K562 (cell line): Measurements from ENCODE around the gene ATP2A2. TPM values are rescaled to one million over a fixed set of nuclear protein-coding genes. Genes with fewer than 3 reads are reported as not detected.

Experiments used
- ATAC-seq: fragments of 200-7000 bp; cut with Tn5 transposase; 3 replicates; pipeline ENCODE4 v1.9.1; 2020; ENCODE audit warnings: moderate library complexity
- BruUV-seq: library from RNA; stranded (reverse); fragments of 400-500 nt; replicated peaks from 2 replicates; lab custom pipeline; 2021; lab: Mats Ljungman, UMichigan
- CTCF ChIA-PET: fragments of 300-600 bp; formaldehyde crosslinking; extraction: SDS; loops from one replicate; lab custom pipeline; 2021; ENCODE audit warnings: low intra/inter-chr PET ratio; lab: Yijun Ruan, JAX
- POLR2A ChIA-PET: fragments of 300-600, 350-650 bp; sonication (Branson Sonifier 250); formaldehyde crosslinking; extraction: SDS; loops from one replicate; lab custom pipeline; 2021; ENCODE audit warnings: antibody characterized with exemption, inconsistent platforms; lab: Yijun Ruan, JAX
- DNase-seq, 4 experiments: peaks; one replicate each; pipeline versions ENCODE4 v3.0.0 to v3.0.0-alpha.2; 2011 to 2018; ENCODE audit warnings: low spot score in 3 of 4, mixed read lengths in 3 of 4; ENCODE audit errors: extremely low read depth in 1 of 4
- FAIRE-seq: peaks from 2 replicates; lab custom pipeline; 2011; peaks lifted over from hg19 to GRCh38; lab: Jason Lieb, UNC
- H2AFZ ChIP-seq: 2 replicates; pipeline ENCODE4 v1.6.0; 2011; ENCODE audit warnings: low read depth, low read length, control low read depth, inconsistent platforms
- H3K27ac ChIP-seq: fragments of 200-600 bp; 3 replicates; pipeline ENCODE4 v1.8.0; 2011; ENCODE audit warnings: low read depth, mild to moderate bottlenecking, control low read depth, inconsistent platforms, low read length, moderate library complexity, mixed read lengths; ENCODE audit errors: extremely low read depth
- H3K27me3 ChIP-seq, 2 experiments: fragments of 300-600 bp in 1 of 2; 2 replicates in 1 of 2; 3 replicates in 1 of 2; pipeline versions ENCODE4 v1.6.0 to v1.8.0; 2011; ENCODE audit warnings: inconsistent platforms in 2 of 2, low read length in 2 of 2, mild to moderate bottlenecking in 1 of 2, mixed read lengths in 1 of 2, moderate library complexity in 1 of 2; ENCODE audit not compliant: control insufficient read depth in 2 of 2, insufficient read depth in 2 of 2
- H3K36me3 ChIP-seq: fragments of 300-600 bp; 3 replicates; pipeline ENCODE4 v1.8.0; 2011; ENCODE audit warnings: mild to moderate bottlenecking, low read length, inconsistent platforms; ENCODE audit not compliant: control insufficient read depth, insufficient read depth
- H3K4me1 ChIP-seq, 2 experiments: fragments of 200-600 bp in 1 of 2; replicated peaks in 1 of 2; 2 replicates in 1 of 2; 3 replicates in 1 of 2; pipeline versions ENCODE4 v1.5.1 to v1.8.0; 2011; ENCODE audit warnings: inconsistent platforms in 2 of 2, low read length in 2 of 2, mild to moderate bottlenecking in 1 of 2, mixed read lengths in 1 of 2, moderate library complexity in 1 of 2; ENCODE audit not compliant: control insufficient read depth in 2 of 2, insufficient read depth in 2 of 2
- H3K4me2 ChIP-seq: 2 replicates; pipeline ENCODE4 v1.6.1; 2011; ENCODE audit warnings: low read length, control low read depth, inconsistent platforms, mixed read lengths; ENCODE audit not compliant: insufficient read depth
- H3K4me3 ChIP-seq: fragments of 200-600 bp; sonication (generic), shearing (Covaris generic); 2 replicates; pipeline ENCODE4 v1.5.1; 2016; ENCODE audit warnings: control low read depth, inconsistent platforms
- H3K79me2 ChIP-seq: fragments of 200-600 bp; 3 replicates; pipeline ENCODE4 v1.8.0; 2011; ENCODE audit warnings: low read length, inconsistent platforms; ENCODE audit not compliant: control insufficient read depth, insufficient read depth
- H3K9ac ChIP-seq, 2 experiments: 2 replicates each; pipeline versions ENCODE4 v1.6.0 to v1.6.1; 2011; ENCODE audit warnings: low read depth in 2 of 2, low read length in 2 of 2, control low read depth in 1 of 2, inconsistent platforms in 1 of 2, mild to moderate bottlenecking in 1 of 2, mixed read lengths in 1 of 2; ENCODE audit not compliant: insufficient read depth in 1 of 2
- H3K9me1 ChIP-seq: one replicate; pipeline ENCODE4 v1.6.0; 2011; ENCODE audit warnings: inconsistent platforms, mild to moderate bottlenecking, low read length, moderate library complexity; ENCODE audit not compliant: control insufficient read depth, insufficient read depth
- H3K9me3 ChIP-seq: replicated peaks from 2 replicates; pipeline ENCODE4 v1.5.1; 2011; ENCODE audit warnings: low read depth, low read length, inconsistent platforms; ENCODE audit not compliant: control insufficient read depth, insufficient read depth
- H4K20me1 ChIP-seq: replicated peaks from 2 replicates; pipeline ENCODE4 v1.6.1; 2011; ENCODE audit warnings: low read length, inconsistent platforms, mixed read lengths; ENCODE audit not compliant: control insufficient read depth, insufficient read depth
- NRF1 ChIP-seq, 2 experiments: fragments of 450-650 bp; IDR thresholded peaks in 1 of 2; conservative IDR thresholded peaks in 1 of 2; 2 replicates each; pipeline ENCODE4 v1.6.1; 2014; ENCODE audit warnings: mild to moderate bottlenecking in 2 of 2
- REST ChIP-seq, 2 experiments: fragments of 450-650 bp; formaldehyde crosslinking in 1 of 2; IDR thresholded peaks; 2 replicates each; pipeline versions ENCODE4 v1.4.0 to v1.6.1; 2014 to 2020; ENCODE audit warnings: mild to moderate bottlenecking in 2 of 2, borderline replicate concordance in 1 of 2, low read depth in 1 of 2
- SIN3B ChIP-seq: fragments of 450-650 bp; IDR thresholded peaks from 2 replicates; pipeline ENCODE4 v1.6.1; 2017; ENCODE audit warnings: low read depth, mild to moderate bottlenecking, moderate library complexity
- TAF7 ChIP-seq: fragments of 450-650 bp; IDR thresholded peaks from 2 replicates; pipeline ENCODE4 v1.6.1; 2016; ENCODE audit warnings: missing genetic modification characterization, missing compliant biosample characterization
- ZNF511 ChIP-seq: sonication (generic); formaldehyde crosslinking; IDR thresholded peaks from 2 replicates; pipeline ENCODE4 v1.8.0; 2022; ENCODE audit warnings: mild to moderate bottlenecking, missing genetic modification reagents
- ZNF764 ChIP-seq: fragments of 250-450 bp; sonication (Bioruptor Pico); IDR thresholded peaks from 2 replicates; pipeline ENCODE4 v1.4.0; 2020; ENCODE audit warnings: low read depth, mild to moderate bottlenecking, moderate library complexity
- ZNF780A ChIP-seq: fragments of 250-450 bp; sonication (Bioruptor Pico); IDR thresholded peaks from 2 replicates; pipeline ENCODE4 v1.5.0; 2021; ENCODE audit warnings: mild to moderate bottlenecking
- WGBS: fragments of 100-300 bp; shearing (Covaris generic); methylation state at CpG from one replicate; pipeline ENCODE4 v1.1.6; 2016; ENCODE audit warnings: low coverage, mixed read lengths; ENCODE audit not compliant: insufficient coverage; ENCODE audit errors: missing lambda C conversion rate; 5-methylcytosine and 5-hydroxymethylcytosine counted together
- in situ Hi-C: fragments of 300-500 bp; cut with MboI; formaldehyde crosslinking; loops from 4 replicates; pipeline ENCODE4 v1.15.0; 2018; ENCODE audit warnings: inconsistent platforms, mixed read lengths
- intact Hi-C: fragments of 100-400 bp; cut with micrococcal nuclease; formaldehyde crosslinking; loops from 2 replicates; pipeline ENCODE4 v1.14.2; 2022
- polyA plus RNA-seq, 8 experiments: library from polyadenylated mRNA; depleted of rRNA in 4 of 8; stranded (reverse) in 5 of 8; unstranded in 3 of 8; fragments of >200 nt; fragmentation: Nextera tagmentation in 2 of 8; fragmentation: Illumina TruSeq in 1 of 8; extraction: Ambion mirVana in 2 of 8; extraction: Trizol in 1 of 8; gene quantifications; 2 replicates each; pipeline versions ENCODE4 v1.2.1 to v1.2.3, GENCODE V29; 2011 to 2014; ENCODE audit warnings: inconsistent platforms in 1 of 8, missing spikeins in 1 of 8
- total RNA-seq, 7 experiments: library from RNA; depleted of rRNA in 6 of 7; stranded (reverse); fragments of >200 nt in 6 of 7; fragmentation: Illumina TruSeq in 2 of 7; extraction: Trizol in 2 of 7; gene quantifications; 2 replicates each; pipeline versions ENCODE4 v1.2.1 to v1.2.3, GENCODE V29; 2011 to 2021; ENCODE audit warnings: low replicate concordance in 1 of 7
- TF ChIP-seq, protein P1 (sequence below): fragments of 250-450 bp; sonication (Bioruptor Pico); IDR thresholded peaks from 2 replicates; pipeline ENCODE4 v1.4.0; 2020

The ATP2A2 gene
- total and polyA plus RNA-seq, 9 of the 15 experiments (the other 6 are each of a cell fraction or from before 2014, with no cell fraction given) = 5.2 to 205 (median 51.6) TPM

DNA sequence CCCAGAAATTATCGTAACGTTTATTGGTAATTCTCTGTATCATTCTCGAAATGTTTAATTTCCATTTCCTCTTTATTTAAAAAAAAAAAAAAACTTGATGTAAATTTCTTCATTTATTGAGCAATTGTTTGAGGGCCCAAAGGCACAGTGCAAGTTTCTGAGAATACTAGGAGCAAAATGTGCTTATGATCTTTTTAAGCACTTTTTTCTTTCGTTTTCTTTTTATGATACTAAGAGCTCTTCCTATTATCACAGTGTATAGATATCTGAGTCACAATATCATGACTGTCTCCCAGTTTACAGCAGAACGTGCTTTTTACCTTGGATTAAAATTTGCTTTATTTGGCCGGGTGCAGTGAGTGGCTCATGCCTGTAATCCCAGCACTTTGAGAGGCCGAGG lies 5.6 kb downstream of the ATP2A2 start:
- H3K4me1 ChIP-seq = peaks cover 10 to 16% of the 10 kb centered on the region in 2 experiments; a peak in 3 of 5 replicates
- no peak overlapping the region for H3K27ac ChIP-seq
- CTCF ChIA-PET = no interaction called here
- no peak overlapping the region for H3K4me3 ChIP-seq
- H3K79me2 ChIP-seq = peaks cover 99% of the 10 kb centered on the region
- H3K4me2 ChIP-seq = no peak overlapping the region
- no peak for FAIRE-seq
- H3K9ac ChIP-seq = no peak overlapping the region
- no peak overlapping the region for H2AFZ ChIP-seq
- H3K36me3 ChIP-seq = peaks cover 93% of the 10 kb centered on the region
- no peak for DNase-seq
- ATAC-seq = no peak
- 80% methylated on average over 7 of the region's 7 CpGs for WGBS
- BruUV-seq = no TSS peak
- H4K20me1 ChIP-seq = peaks cover 29% of the 10 kb centered on the region
- intact Hi-C loops (no loop called here), in situ Hi-C loops (no loop called here)
- no peaks in the 10 kb centered on the region for H3K9me1 ChIP-seq
- H3K9me3 ChIP-seq = no peaks in the 10 kb centered on the region
- POLR2A ChIA-PET = interaction anchor here (1.3 to 4.8 kb wide), 3 partner anchors 9 to 17 kb away, joined by 4 to 40 read pairs (median 5); no protein-coding TSS in a partner anchor
- no peaks in the 10 kb centered on the region for H3K27me3 ChIP-seq
- TF ChIP-seq SIN3B (no peak), ZNF780A (CRISPR knock-in tag) (no peak), ZNF764 (CRISPR knock-in tag) (no peak), REST (IDR thresholded peaks at IDR 0.05; ENCODE audit: borderline replicate concordance) (no peak), REST (CRISPR knock-in tag; IDR thresholded peaks at IDR 0.05; ENCODE audit: low read depth) (no peak), NRF1 (conservative IDR thresholded peaks at IDR 0.05 in 1 of 2, IDR thresholded peaks at IDR 0.05 in 1 of 2) (no peak), TAF7 (tag) (no peak), ZNF511 (CRISPR knock-in tag) (no peak)
- TF ChIP-seq, protein P1, sequence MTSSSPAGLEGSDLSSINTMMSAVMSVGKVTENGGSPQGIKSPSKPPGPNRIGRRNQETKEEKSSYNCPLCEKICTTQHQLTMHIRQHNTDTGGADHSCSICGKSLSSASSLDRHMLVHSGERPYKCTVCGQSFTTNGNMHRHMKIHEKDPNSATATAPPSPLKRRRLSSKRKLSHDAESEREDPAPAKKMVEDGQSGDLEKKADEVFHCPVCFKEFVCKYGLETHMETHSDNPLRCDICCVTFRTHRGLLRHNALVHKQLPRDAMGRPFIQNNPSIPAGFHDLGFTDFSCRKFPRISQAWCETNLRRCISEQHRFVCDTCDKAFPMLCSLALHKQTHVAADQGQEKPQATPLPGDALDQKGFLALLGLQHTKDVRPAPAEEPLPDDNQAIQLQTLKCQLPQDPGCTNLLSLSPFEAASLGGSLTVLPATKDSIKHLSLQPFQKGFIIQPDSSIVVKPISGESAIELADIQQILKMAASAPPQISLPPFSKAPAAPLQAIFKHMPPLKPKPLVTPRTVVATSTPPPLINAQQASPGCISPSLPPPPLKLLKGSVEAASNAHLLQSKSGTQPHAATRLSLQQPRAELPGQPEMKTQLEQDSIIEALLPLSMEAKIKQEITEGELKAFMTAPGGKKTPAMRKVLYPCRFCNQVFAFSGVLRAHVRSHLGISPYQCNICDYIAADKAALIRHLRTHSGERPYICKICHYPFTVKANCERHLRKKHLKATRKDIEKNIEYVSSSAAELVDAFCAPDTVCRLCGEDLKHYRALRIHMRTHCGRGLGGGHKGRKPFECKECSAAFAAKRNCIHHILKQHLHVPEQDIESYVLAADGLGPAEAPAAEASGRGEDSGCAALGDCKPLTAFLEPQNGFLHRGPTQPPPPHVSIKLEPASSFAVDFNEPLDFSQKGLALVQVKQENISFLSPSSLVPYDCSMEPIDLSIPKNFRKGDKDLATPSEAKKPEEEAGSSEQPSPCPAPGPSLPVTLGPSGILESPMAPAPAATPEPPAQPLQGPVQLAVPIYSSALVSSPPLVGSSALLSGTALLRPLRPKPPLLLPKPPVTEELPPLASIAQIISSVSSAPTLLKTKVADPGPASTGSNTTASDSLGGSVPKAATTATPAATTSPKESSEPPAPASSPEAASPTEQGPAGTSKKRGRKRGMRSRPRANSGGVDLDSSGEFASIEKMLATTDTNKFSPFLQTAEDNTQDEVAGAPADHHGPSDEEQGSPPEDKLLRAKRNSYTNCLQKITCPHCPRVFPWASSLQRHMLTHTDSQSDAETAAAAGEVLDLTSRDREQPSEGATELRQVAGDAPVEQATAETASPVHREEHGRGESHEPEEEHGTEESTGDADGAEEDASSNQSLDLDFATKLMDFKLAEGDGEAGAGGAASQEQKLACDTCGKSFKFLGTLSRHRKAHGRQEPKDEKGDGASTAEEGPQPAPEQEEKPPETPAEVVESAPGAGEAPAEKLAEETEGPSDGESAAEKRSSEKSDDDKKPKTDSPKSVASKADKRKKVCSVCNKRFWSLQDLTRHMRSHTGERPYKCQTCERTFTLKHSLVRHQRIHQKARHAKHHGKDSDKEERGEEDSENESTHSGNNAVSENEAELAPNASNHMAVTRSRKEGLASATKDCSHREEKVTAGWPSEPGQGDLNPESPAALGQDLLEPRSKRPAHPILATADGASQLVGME (CRISPR knock-in tag) = no peak
